ENCODE data around the gene RPL10.
"Not testable (repeated sequence)": the region's sequence is repeated elsewhere in the genome, so short reads cannot be mapped to it uniquely, and the experiment has no call there.

The RPL10 gene

DNA sequence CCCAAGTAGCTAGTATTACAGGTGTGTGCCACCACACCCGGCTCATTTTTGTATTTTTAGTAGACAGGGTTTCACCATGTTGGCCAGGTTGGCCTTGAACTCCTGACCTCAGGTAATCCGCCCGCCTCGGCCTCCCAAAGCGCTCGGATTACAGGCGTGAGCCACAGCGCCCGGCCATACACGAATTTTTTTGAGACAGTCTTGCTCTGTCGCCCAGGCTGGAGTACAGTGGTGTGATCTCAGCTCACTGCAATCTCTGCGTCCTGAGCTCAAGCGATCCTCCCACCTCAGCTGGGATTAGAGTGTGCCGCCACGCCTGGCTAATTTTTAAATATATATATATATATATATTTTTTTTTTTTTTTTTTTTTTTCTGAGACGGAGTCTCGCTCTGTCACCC is 1.8 kb upstream of the RPL10 start:
- H3K79me2 ChIP-seq (ENCODE audit: insufficient read depth, low read length); H3K9me2 ChIP-seq (ENCODE audit: low read depth, low read length); H2AFZ ChIP-seq (ENCODE audit: low read length); H3K9ac ChIP-seq (ENCODE audit: low read length); H4K20me1 ChIP-seq (ENCODE audit: insufficient read depth, low read length); H3K4me2 ChIP-seq (ENCODE audit: low read length); H3K27me3 ChIP-seq (ENCODE audit: insufficient read depth, low read length); H3K4me3 ChIP-seq (ENCODE audit: low read depth, low read length, poor library complexity, severe bottlenecking); H3K9me3 ChIP-seq (ENCODE audit: low read length); H3F3A ChIP-seq (ENCODE audit: insufficient read depth, low read length); H3K27ac ChIP-seq (ENCODE audit: low read depth, low read length, poor library complexity, severe bottlenecking): not testable (repeated sequence)
- Histone ChIP-seq H3K36me3 (ENCODE audit: insufficient read depth, low read length) (peaks cover 31% of the 10 kb centered on the region), H3K4me1 (ENCODE audit: insufficient read depth, low read length, severe bottlenecking) (peaks cover 22% of the 10 kb centered on the region)

DNA sequence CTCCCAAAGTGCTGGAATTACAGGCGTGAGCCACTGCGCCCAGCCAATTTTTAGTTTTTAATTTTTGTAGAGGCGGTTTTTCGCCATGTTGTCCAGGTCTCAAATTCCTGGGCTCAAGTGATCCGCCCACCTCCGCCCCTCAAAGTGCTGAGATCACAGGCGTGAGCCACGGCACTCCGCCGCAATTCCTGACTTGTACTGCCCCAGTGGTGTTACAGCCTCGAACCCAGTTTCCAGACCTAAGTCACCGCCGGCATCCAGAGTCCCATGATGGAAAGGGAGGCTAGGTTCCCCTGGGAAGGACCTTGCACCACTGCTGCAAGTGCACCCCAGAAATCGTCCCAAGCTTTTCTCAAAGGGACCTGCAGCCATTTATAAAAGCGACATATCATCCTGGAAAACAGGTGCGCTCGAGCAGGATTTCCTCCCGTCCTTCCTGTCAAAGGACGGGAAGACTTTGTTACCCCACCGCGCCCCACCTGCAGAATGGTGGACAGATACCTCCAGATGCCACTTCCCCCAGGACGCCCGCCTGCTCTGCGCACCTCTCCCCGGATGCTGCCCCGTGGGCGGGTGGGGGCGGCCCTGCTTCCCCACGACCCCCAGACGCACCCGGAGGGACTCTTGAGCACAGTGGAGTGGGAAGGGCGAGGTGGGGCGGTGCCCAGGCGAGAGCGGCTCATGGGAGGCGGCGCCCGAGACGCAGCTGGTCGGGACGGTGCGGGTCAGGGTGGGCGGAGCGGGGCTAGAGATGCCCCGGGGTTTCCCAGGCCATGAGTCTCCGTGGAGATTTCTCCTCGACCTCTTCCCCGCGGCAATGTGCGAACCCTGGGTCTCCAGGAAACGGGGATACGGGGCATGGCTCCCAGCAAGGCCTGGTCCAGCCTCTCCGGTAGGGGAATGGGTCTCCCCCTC is 947 bp upstream of the RPL10 start:
- Histone ChIP-seq H3K4me2 (ENCODE audit: low read length) (peak overlapping the region; percentile 95), H3K27ac (ENCODE audit: low read depth, low read length, poor library complexity, severe bottlenecking) (peak overlapping the region; percentile 97), H3K36me3 (ENCODE audit: insufficient read depth, low read length) (peaks cover 34% of the 10 kb centered on the region), H3K4me3 (ENCODE audit: low read depth, low read length, poor library complexity, severe bottlenecking) (peak overlapping the region; percentile 99), H2AFZ (ENCODE audit: low read length) (no peak overlapping the region), H3K9ac (ENCODE audit: low read length) (peak overlapping the region; percentile 99), H3K79me2 (ENCODE audit: insufficient read depth, low read length) (peaks cover 3% of the 10 kb centered on the region; the same call in 1 of the 2 replicates), H3F3A (ENCODE audit: insufficient read depth, low read length) (peaks cover 10% of the 10 kb centered on the region), H3K9me3 (ENCODE audit: low read length) (no peaks in the 10 kb centered on the region), H3K4me1 (ENCODE audit: insufficient read depth, low read length, severe bottlenecking) (peaks cover 22% of the 10 kb centered on the region), H4K20me1 (ENCODE audit: insufficient read depth, low read length) (no peaks in the 10 kb centered on the region), H3K27me3 (ENCODE audit: insufficient read depth, low read length) (no peaks in the 10 kb centered on the region), H3K9me2 (ENCODE audit: low read depth, low read length) (no peaks in the 10 kb centered on the region)
- TF ChIP-seq EZH2 (IDR thresholded peaks at IDR 0.05; ENCODE audit: borderline replicate concordance, low read length): no peak
- TF ChIP-seq CTCF (IDR thresholded peaks at IDR 0.05; ENCODE audit: low read length): no peak

DNA sequence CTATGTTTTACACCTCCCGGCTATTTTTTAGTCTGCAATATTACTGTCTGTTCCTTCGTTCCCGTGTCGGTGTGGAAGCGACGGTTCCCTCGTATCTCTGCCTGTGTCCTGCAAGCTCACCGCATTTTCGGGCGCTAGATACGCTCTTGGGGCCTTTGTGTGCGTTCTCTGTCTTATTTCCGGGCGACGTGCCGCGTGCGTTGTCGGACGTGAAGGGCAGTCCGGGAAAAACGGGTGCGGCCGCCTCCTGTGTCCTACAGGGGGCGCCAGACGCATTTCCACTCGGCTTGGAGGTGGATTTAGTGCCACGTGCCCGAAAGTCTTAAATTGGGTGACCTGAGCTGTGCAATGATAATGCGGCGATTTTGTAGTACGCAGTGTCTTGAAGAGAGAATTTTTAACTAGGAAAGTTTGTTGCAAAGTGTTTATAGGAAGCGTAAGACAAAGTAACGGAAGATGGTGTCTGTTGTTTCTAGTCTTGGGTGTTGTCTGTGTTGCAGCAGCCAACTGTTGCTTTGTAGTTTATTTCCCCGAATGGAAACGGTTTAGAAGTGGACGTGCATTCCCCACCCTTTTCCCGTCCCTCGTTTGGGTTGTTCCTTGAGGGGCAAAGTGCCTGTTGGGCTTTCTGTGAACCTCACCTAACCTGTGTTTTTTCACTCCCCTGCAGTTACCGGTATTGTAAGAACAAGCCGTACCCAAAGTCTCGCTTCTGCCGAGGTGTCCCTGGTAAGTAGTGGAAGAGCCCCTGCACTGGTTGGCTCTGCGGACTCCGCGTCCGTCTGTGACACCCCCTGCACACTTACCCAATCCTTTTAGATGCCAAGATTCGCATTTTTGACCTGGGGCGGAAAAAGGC is 720 bp downstream of the RPL10 start:
- H2AFZ ChIP-seq (ENCODE audit: low read length): no peak overlapping the region
- peak overlapping the region; percentile 97 for H3K27ac ChIP-seq (ENCODE audit: low read depth, low read length, poor library complexity, severe bottlenecking)
- peaks cover 10% of the 10 kb centered on the region for H3F3A ChIP-seq (ENCODE audit: insufficient read depth, low read length)
- no peaks in the 10 kb centered on the region for H3K9me2 ChIP-seq (ENCODE audit: low read depth, low read length)
- H3K4me3 ChIP-seq (ENCODE audit: low read depth, low read length, poor library complexity, severe bottlenecking): peak overlapping the region; percentile 99
- H3K9me3 ChIP-seq (ENCODE audit: low read length): no peaks in the 10 kb centered on the region
- no peak for TF ChIP-seq EZH2 (IDR thresholded peaks at IDR 0.05; ENCODE audit: borderline replicate concordance, low read length)
- peak; percentile 68 for TF ChIP-seq CTCF (IDR thresholded peaks at IDR 0.05; ENCODE audit: low read length)
- no peaks in the 10 kb centered on the region for H4K20me1 ChIP-seq (ENCODE audit: insufficient read depth, low read length)
- peaks cover 3% of the 10 kb centered on the region; the same call in 1 of the 2 replicates for H3K79me2 ChIP-seq (ENCODE audit: insufficient read depth, low read length)
- peaks cover 22% of the 10 kb centered on the region for H3K4me1 ChIP-seq (ENCODE audit: insufficient read depth, low read length, severe bottlenecking)
- H3K4me2 ChIP-seq (ENCODE audit: low read length): peak overlapping the region; percentile 95
- H3K36me3 ChIP-seq (ENCODE audit: insufficient read depth, low read length): peaks cover 34% of the 10 kb centered on the region
- H3K27me3 ChIP-seq (ENCODE audit: insufficient read depth, low read length): no peaks in the 10 kb centered on the region
- H3K9ac ChIP-seq (ENCODE audit: low read length): peak overlapping the region; percentile 99

Data from OCI-LY1 (cell line).